Measurements from ENCODE around the gene PINLYP. TPM values are rescaled to one million over a fixed set of nuclear protein-coding genes. Genes with fewer than 3 reads are reported as not detected.
"Not testable (repeated sequence)": the region's sequence is repeated elsewhere in the genome, so short reads cannot be mapped to it uniquely, and the experiment has no call there.

The PINLYP gene
- total RNA-seq, 4 donors from 2014 or later, result 2.3 to 9.4 (median 6.7) TPM

DNA sequence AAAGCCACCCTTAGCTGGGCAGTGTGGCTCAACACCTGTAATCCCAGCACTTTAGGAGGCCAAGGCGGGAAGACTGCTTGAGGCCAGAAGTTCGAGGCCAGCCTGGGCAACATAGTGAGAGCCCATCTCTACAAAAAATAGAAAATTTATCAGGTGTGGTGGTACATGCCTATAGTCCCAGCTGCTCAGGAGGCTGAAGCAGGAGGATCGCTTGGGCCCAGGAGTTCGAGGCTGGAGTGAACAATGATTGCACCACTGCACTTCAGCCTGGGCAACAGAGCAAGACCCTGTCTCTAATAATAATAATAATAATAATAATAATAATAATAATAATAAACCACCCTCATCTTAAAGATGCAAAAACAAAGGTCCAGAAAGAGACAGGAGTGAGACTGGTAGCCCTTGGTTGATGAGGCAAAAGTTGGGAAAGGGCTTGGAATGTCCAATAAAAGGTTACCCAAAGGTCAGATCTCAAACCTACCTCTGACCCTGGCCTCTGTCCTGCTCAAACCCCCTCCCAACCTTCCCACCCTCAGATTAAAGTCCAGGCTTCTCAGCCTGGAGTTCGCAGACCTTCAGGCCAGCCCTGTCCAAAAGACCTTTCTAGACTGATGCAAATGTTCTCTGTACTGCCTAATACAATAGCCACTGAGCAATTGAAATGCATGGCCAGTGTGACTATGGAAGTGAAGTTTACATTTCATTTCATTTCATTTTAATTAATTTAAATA is 33.5 kb upstream of the PINLYP start:
- Histone ChIP-seq H3K36me3 (peaks cover 0 to 97% of the 10 kb centered on the region in 2 donors), H3K4me1 (no peaks in the 10 kb centered on the region), H3K27ac (no peak overlapping the region), H3K9me3 (peaks cover 0 to 11% (median 0%) of the 10 kb centered on the region in 3 donors), H3K4me3 (no peak overlapping the region), H3K27me3 (no peaks in the 10 kb centered on the region)
- no peak for ATAC-seq
- no peak for TF ChIP-seq CTCF (IDR thresholded peaks at IDR 0.05)
- TF ChIP-seq POLR2A (IDR thresholded peaks at IDR 0.05), result no peak
- no peak for TF ChIP-seq POLR2AphosphoS5 (IDR thresholded peaks at IDR 0.05)
- TF ChIP-seq EP300 (IDR thresholded peaks at IDR 0.05), result no peak
- 93 to 96% methylated on average over 5 of the region's 5 CpGs for WGBS, 2 donors (ENCODE audit: low coverage in 1 of 2)

DNA sequence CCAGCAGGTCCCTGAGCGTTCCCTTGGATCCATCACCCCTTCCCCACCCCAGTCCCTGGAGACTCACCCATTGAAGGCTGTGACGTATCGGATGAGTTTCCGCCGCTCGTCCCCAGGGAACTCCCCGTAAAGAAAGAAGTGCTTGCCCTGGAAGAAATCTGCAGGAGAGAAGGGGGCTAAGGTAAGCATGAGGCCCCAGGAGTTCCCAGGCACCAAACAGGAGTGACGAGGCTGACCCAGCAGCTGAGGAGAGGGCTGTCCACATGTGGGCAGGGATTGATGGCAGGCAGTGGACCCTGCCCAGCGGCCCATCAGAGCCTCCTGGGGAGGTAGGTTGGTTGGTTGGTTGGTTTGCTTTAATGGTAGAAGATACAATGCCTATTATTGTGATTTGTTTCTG is 31.5 kb upstream of the PINLYP start:
- Histone ChIP-seq H3K4me3 (no peak overlapping the region), H3K4me1 (no peaks in the 10 kb centered on the region), H3K9me3 (peaks cover 0 to 6% (median 0%) of the 10 kb centered on the region in 3 donors), H3K27me3 (no peaks in the 10 kb centered on the region), H3K27ac (no peak overlapping the region), H3K36me3 (peaks cover 0 to 92% of the 10 kb centered on the region in 2 donors)
- ATAC-seq, result no peak
- no peak for TF ChIP-seq CTCF (IDR thresholded peaks at IDR 0.05)
- 80 to 100% methylated on average over 2 to 3 of the region's 9 CpGs for WGBS, 2 donors (ENCODE audit: low coverage in 1 of 2)

DNA sequence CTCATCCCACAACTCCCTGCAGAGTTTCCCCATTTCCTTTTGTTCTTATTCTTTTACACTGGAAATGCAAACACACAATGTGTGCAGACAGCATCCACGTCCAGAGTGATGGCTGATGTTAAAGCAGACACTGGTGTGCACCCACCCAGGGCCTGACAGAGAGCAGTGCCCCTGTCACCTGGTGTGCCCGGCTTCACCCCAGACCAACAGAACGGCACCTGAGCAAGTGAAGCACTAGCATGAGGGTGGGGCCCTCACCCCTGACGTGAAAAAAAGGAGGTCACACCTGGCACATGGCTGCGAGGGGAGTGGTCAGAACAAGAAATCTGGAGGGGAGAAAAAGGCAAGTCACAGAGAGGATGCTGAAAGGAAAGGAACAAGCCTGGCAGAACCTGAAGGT is 30.3 kb upstream of the PINLYP start:
- ATAC-seq, result no peak
- 76 to 92% methylated on average over 2 to 4 of the region's 5 CpGs for WGBS, 2 donors (ENCODE audit: low coverage in 1 of 2)
- TF ChIP-seq POLR2AphosphoS5 (IDR thresholded peaks at IDR 0.05) (no peak), CTCF (IDR thresholded peaks at IDR 0.05) (no peak), EP300 (IDR thresholded peaks at IDR 0.05) (no peak), POLR2A (IDR thresholded peaks at IDR 0.05) (no peak)
- Histone ChIP-seq H3K4me3 (no peak overlapping the region), H3K27ac (no peak overlapping the region), H3K27me3 (no peaks in the 10 kb centered on the region), H3K4me1 (no peaks in the 10 kb centered on the region), H3K36me3 (peaks cover 0 to 92% of the 10 kb centered on the region in 2 donors), H3K9me3 (no peaks in the 10 kb centered on the region)

- WGBS, 2 donors (ENCODE audit: low coverage in 1 of 2), result 43 to 58% methylated on average over 1 to 2 of the region's 2 CpGs
- Histone ChIP-seq H3K9me3 (no peaks in the 10 kb centered on the region), H3K4me3 (no peak overlapping the region), H3K27me3 (no peaks in the 10 kb centered on the region), H3K36me3 (peaks cover 0 to 92% of the 10 kb centered on the region in 2 donors), H3K27ac (no peak overlapping the region), H3K4me1 (no peaks in the 10 kb centered on the region)
- no peak for ATAC-seq
- TF ChIP-seq POLR2AphosphoS5 (IDR thresholded peaks at IDR 0.05) (no peak), POLR2A (IDR thresholded peaks at IDR 0.05) (no peak), EP300 (IDR thresholded peaks at IDR 0.05) (no peak), CTCF (IDR thresholded peaks at IDR 0.05) (no peak)
Observed at GRCh38 chr19:43545981-43546380, 29.6 kb upstream of the PINLYP start.

DNA sequence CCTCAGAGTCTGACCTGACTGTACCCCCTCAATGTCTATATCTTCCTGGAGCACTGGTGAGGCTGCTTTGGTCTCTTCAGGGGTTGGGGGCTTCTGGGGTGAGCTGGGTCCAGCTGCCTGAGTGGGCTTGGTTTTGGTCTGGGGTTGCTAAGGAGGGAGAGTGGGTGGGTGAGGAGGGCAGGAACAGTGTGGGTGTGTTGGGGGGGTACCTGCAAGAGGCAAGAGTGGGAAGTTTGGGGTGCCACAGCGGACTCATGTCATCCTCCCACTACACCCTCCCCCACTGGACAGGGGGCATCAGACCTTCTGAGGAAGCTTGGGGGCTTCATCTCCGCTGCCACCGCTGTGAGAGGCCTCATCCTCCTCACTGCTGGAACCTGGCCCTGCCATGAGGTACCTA is 29.0 kb upstream of the PINLYP start:
- Histone ChIP-seq H3K4me1 (no peaks in the 10 kb centered on the region), H3K4me3 (no peak overlapping the region), H3K27ac (no peak overlapping the region), H3K27me3 (no peaks in the 10 kb centered on the region), H3K36me3 (peaks cover 0 to 92% of the 10 kb centered on the region in 2 donors), H3K9me3 (no peaks in the 10 kb centered on the region)
- ATAC-seq, result no peak
- no peak for TF ChIP-seq POLR2AphosphoS5 (IDR thresholded peaks at IDR 0.05)
- no peak for TF ChIP-seq EP300 (IDR thresholded peaks at IDR 0.05)
- TF ChIP-seq POLR2A (IDR thresholded peaks at IDR 0.05), result no peak
- TF ChIP-seq CTCF (IDR thresholded peaks at IDR 0.05), result no peak
- WGBS, 2 donors (ENCODE audit: low coverage in 1 of 2), result 100% methylated on average over 3 of the region's 3 CpGs; no CpG with 5 or more reads in 1 of the 2 donors

DNA sequence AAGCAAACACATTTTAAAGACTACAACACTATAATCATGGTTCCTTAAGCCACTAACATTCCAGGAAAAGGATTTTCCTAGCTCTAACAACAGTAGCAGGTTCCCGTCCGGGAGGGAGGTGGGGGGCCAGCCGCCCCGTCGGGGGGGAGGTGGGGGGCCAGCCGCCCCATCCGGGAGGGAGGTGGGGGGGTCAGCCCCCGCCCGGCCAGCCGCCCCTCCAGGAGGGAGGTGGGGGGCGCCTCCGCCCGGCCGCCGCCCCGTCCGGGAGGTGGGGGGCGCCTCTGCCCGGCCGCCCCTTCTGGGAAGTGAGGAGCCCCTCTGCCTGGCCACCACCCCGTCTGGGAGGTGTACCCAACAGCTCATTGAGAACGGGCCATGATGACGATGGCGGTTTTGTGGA is 27.7 kb upstream of the PINLYP start:
- not testable (repeated sequence) for H3K4me1 ChIP-seq, H3K4me3 ChIP-seq, H3K9me3 ChIP-seq, H3K27me3 ChIP-seq, H3K27ac ChIP-seq, ATAC-seq
- peaks cover 0 to 92% of the 10 kb centered on the region in 2 donors for H3K36me3 ChIP-seq
- no CpG with 5 or more reads among the region's 24 CpGs for WGBS, 2 donors (ENCODE audit: low coverage in 1 of 2)

All from gastroesophageal sphincter (tissue), 4 donors.